H9 (cell line): ENCODE data around the gene YES1. TPM values are rescaled to one million over a fixed set of nuclear protein-coding genes. Genes with fewer than 3 reads are reported as not detected.

Experiments used
- DNase-seq: peaks from one replicate; pipeline ENCODE4 v3.0.0-alpha.2; 2017
- H2AFZ ChIP-seq: one replicate; pipeline ENCODE4 v1.6.1; 2013; ENCODE audit warnings: mild to moderate bottlenecking, low read length, control low read depth, moderate library complexity
- H2AK5ac ChIP-seq: 2 replicates; pipeline ENCODE4 v1.6.1; 2013; ENCODE audit warnings: low read length, control low read depth, mixed read lengths; ENCODE audit not compliant: insufficient read length
- H2BK120ac ChIP-seq: one replicate; pipeline ENCODE4 v1.6.1; 2013; ENCODE audit warnings: low read depth, mild to moderate bottlenecking, low read length, control low read depth, inconsistent platforms; ENCODE audit not compliant: poor library complexity, severe bottlenecking
- H2BK12ac ChIP-seq: 2 replicates; pipeline ENCODE4 v1.6.1; 2013; ENCODE audit warnings: low read length, control low read depth, mixed read lengths, low read depth; ENCODE audit not compliant: insufficient read length
- H2BK15ac ChIP-seq: 2 replicates; pipeline ENCODE4 v1.6.1; 2013; ENCODE audit warnings: low read depth, low read length, control low read depth
- H2BK20ac ChIP-seq: one replicate; pipeline ENCODE4 v1.6.1; 2013; ENCODE audit warnings: low read depth, mild to moderate bottlenecking, low read length, control low read depth, inconsistent platforms; ENCODE audit not compliant: poor library complexity, severe bottlenecking
- H2BK5ac ChIP-seq: 2 replicates; pipeline ENCODE4 v1.6.1; 2013; ENCODE audit warnings: low read length, control low read depth, mixed read lengths; ENCODE audit not compliant: insufficient read length
- H3K14ac ChIP-seq: 2 replicates; pipeline ENCODE4 v1.6.1; 2013; ENCODE audit warnings: low read length, control low read depth; ENCODE audit not compliant: insufficient read depth
- H3K18ac ChIP-seq: 2 replicates; pipeline ENCODE4 v1.6.1; 2013; ENCODE audit warnings: low read depth, mild to moderate bottlenecking, mixed read lengths, low read length, control low read depth; ENCODE audit not compliant: insufficient read length
- H3K23ac ChIP-seq: 2 replicates; pipeline ENCODE4 v1.6.1; 2013; ENCODE audit warnings: low read length, control low read depth, mixed read lengths, low read depth; ENCODE audit not compliant: insufficient read length
- H3K23me2 ChIP-seq: 2 replicates; pipeline ENCODE4 v1.6.1; 2013; ENCODE audit warnings: low read depth, mild to moderate bottlenecking, mixed read lengths, low read length, control low read depth; ENCODE audit not compliant: insufficient read length, poor library complexity, severe bottlenecking
- H3K27ac ChIP-seq: 2 replicates; pipeline ENCODE4 v1.5.1; 2013; ENCODE audit warnings: low read length, control low read depth, mixed read lengths, low read depth; ENCODE audit not compliant: insufficient read length
- H3K27me3 ChIP-seq: 2 replicates; pipeline ENCODE4 v1.6.1; 2013; ENCODE audit warnings: low read length, control low read depth, inconsistent platforms; ENCODE audit not compliant: insufficient read depth
- H3K4ac ChIP-seq: 2 replicates; pipeline ENCODE4 v1.6.1; 2013; ENCODE audit warnings: low read depth, mild to moderate bottlenecking, control low read depth, inconsistent platforms, low read length, moderate library complexity
- H3K4me1 ChIP-seq: 2 replicates; pipeline ENCODE4 v1.6.1; 2013; ENCODE audit warnings: low read length, control low read depth, inconsistent platforms; ENCODE audit not compliant: insufficient read depth
- H3K4me2 ChIP-seq: 2 replicates; pipeline ENCODE4 v1.6.1; 2013; ENCODE audit warnings: low read length, control low read depth, mixed read lengths; ENCODE audit not compliant: insufficient read length, insufficient read depth
- H3K56ac ChIP-seq: 2 replicates; pipeline ENCODE4 v1.6.1; 2013; ENCODE audit warnings: low read depth, mild to moderate bottlenecking, mixed read lengths, low read length, control low read depth; ENCODE audit not compliant: insufficient read length
- H3K79me1 ChIP-seq: 2 replicates; pipeline ENCODE4 v1.6.1; 2013; ENCODE audit warnings: low read depth, mild to moderate bottlenecking, moderate library complexity, low read length, control low read depth, inconsistent platforms; ENCODE audit not compliant: insufficient read depth, poor library complexity, severe bottlenecking
- H3K79me2 ChIP-seq: 2 replicates; pipeline ENCODE4 v1.6.1; 2013; ENCODE audit warnings: low read length, control low read depth, inconsistent platforms; ENCODE audit not compliant: insufficient read depth
- H3K9ac ChIP-seq: 2 replicates; pipeline ENCODE4 v1.6.1; 2013; ENCODE audit warnings: low read length, control low read depth, mixed read lengths; ENCODE audit not compliant: insufficient read length; ENCODE audit errors: extremely low read depth
- H3K9me3 ChIP-seq: one replicate; pipeline ENCODE4 v1.6.1; 2013; ENCODE audit warnings: low read depth, low read length, inconsistent platforms; ENCODE audit not compliant: control insufficient read depth
- H3T11ph ChIP-seq: one replicate; pipeline ENCODE4 v1.6.1; 2013; ENCODE audit warnings: mild to moderate bottlenecking, low read length, control low read depth, inconsistent platforms
- H4K20me1 ChIP-seq: one replicate; pipeline ENCODE4 v1.6.1; 2013; ENCODE audit not compliant: control insufficient read depth, insufficient read length, insufficient read depth
- H4K5ac ChIP-seq: 2 replicates; pipeline ENCODE4 v1.6.1; 2013; ENCODE audit warnings: low read depth, mild to moderate bottlenecking, mixed read lengths, low read length, control low read depth; ENCODE audit not compliant: insufficient read length
- H4K8ac ChIP-seq: replicated peaks from 2 replicates; pipeline ENCODE4 v1.6.1; 2013; ENCODE audit warnings: low read length, control low read depth, mixed read lengths, low read depth; ENCODE audit not compliant: insufficient read length
- H4K91ac ChIP-seq: 2 replicates; pipeline ENCODE4 v1.6.1; 2013; ENCODE audit warnings: low read depth, mild to moderate bottlenecking, moderate library complexity, mixed read lengths, low read length, control low read depth; ENCODE audit not compliant: insufficient read length
- H3K27ac Mint-ChIP-seq, 3 experiments: 2 replicates in 2 of 3; 3 replicates in 1 of 3; pipeline ENCODE4 v1.8.0; 2020 to 2021; ENCODE audit warnings: mixed read lengths in 3 of 3, mild to moderate bottlenecking in 1 of 3, moderate library complexity in 1 of 3
- H3K27me3 Mint-ChIP-seq: 2 replicates; pipeline ENCODE4 v1.8.0; 2021; ENCODE audit warnings: low read depth, mild to moderate bottlenecking, moderate library complexity, mixed read lengths
- H3K36me3 Mint-ChIP-seq, 3 experiments: 2 replicates in 2 of 3; 3 replicates in 1 of 3; pipeline ENCODE4 v1.8.0; 2020 to 2021; ENCODE audit warnings: low read depth in 3 of 3, mixed read lengths in 3 of 3; ENCODE audit not compliant: insufficient read depth in 1 of 3
- H3K4me1 Mint-ChIP-seq, 2 experiments: 2 replicates each; pipeline ENCODE4 v1.8.0; 2020; ENCODE audit warnings: mixed read lengths in 2 of 2
- H3K4me3 Mint-ChIP-seq, 2 experiments: 2 replicates in 1 of 2; 3 replicates in 1 of 2; pipeline ENCODE4 v1.8.0; 2020 to 2021; ENCODE audit warnings: mild to moderate bottlenecking in 2 of 2, mixed read lengths in 2 of 2, moderate library complexity in 1 of 2
- H3K9me3 Mint-ChIP-seq, 2 experiments: 2 replicates in 1 of 2; 3 replicates in 1 of 2; pipeline ENCODE4 v1.8.0; 2020; ENCODE audit warnings: mild to moderate bottlenecking in 2 of 2, mixed read lengths in 2 of 2, moderate library complexity in 1 of 2
- WGBS: extraction: QIAGEN DNeasy Blood & Tissue Kit; methylation state at CpG from one replicate; pipeline ENCODE4 v1.1.7; 2013; ENCODE audit warnings: missing lambda C conversion rate, low lambda C conversion rate, mixed read lengths; ENCODE audit not compliant: insufficient read length; ENCODE audit errors: extremely low coverage; 5-methylcytosine and 5-hydroxymethylcytosine counted together
- total RNA-seq: library from RNA; stranded (reverse); gene quantifications from 2 replicates; pipeline ENCODE4 v1.2.1, GENCODE V29; 2021
- TF ChIP-seq, protein P1 (sequence below): fragments of 200-600 bp; sonication (generic); conservative IDR thresholded peaks from 3 replicates; pipeline ENCODE4 v1.8.0; 2021; ENCODE audit warnings: antibody characterized with exemption, mild to moderate bottlenecking

YES1 gene
- total RNA-seq, 1 experiment from 2014 or later = 86.9 TPM

DNA sequence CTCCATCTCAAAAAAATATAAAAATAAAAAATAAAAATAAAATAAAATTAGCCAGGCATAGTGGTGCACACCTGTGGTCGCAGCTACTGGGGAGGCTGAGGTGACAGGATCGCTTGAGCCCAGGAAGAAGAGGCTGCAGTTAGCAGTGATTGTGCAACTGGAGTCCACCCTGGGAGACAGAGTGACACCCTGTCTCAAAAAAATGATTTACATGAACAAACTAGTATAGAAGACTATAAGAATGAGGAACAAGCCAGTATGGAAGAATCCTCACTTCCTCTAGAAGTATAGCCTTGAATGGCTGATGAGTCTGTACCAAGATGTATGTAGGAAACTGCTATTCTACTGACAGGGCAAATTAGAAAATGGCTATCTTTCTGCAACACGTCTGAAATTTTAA is 10.9 kb downstream of the YES1 start:
- Mint-ChIP-seq H3K27me3 (no peaks in the 10 kb centered on the region), H3K4me1 (peaks cover 23% of the 10 kb centered on the region in 2 experiments), H3K4me3 (no peak overlapping the region), H3K27ac (no peak overlapping the region), H3K9me3 (no peaks in the 10 kb centered on the region), H3K36me3 (no peaks in the 10 kb centered on the region; a peak in 1 of 7 replicates)
- Histone ChIP-seq H4K91ac (no peak overlapping the region), H2BK12ac (no peak overlapping the region), H4K20me1 (no peaks in the 10 kb centered on the region), H3K4me1 (no peaks in the 10 kb centered on the region; the same call in 1 of the 2 replicates), H3K9me3 (no peaks in the 10 kb centered on the region), H4K8ac (no peak overlapping the region), H2BK5ac (no peak overlapping the region), H3K27ac (no peak overlapping the region), H2AK5ac (no peak overlapping the region), H3K56ac (no peak overlapping the region), H3K18ac (no peak overlapping the region), H3K4me2 (no peak overlapping the region), H3T11ph (no peak overlapping the region), H2BK20ac (no peak overlapping the region), H2AFZ (no peak overlapping the region), H3K79me2 (peaks cover 32% of the 10 kb centered on the region; the same call in 1 of the 2 replicates), H3K23ac (no peak overlapping the region), H4K5ac (no peak overlapping the region), H3K9ac (no peak overlapping the region), H3K14ac (no peak overlapping the region), H3K4ac (no peak overlapping the region), H2BK120ac (no peak overlapping the region), H3K27me3 (no peaks in the 10 kb centered on the region), H2BK15ac (no peak overlapping the region), H3K23me2 (no peaks in the 10 kb centered on the region), H3K79me1 (peaks cover 3% of the 10 kb centered on the region)
- DNase-seq = no peak
- no CpG with 5 or more reads among the region's 3 CpGs for WGBS
- TF ChIP-seq, protein P1, sequence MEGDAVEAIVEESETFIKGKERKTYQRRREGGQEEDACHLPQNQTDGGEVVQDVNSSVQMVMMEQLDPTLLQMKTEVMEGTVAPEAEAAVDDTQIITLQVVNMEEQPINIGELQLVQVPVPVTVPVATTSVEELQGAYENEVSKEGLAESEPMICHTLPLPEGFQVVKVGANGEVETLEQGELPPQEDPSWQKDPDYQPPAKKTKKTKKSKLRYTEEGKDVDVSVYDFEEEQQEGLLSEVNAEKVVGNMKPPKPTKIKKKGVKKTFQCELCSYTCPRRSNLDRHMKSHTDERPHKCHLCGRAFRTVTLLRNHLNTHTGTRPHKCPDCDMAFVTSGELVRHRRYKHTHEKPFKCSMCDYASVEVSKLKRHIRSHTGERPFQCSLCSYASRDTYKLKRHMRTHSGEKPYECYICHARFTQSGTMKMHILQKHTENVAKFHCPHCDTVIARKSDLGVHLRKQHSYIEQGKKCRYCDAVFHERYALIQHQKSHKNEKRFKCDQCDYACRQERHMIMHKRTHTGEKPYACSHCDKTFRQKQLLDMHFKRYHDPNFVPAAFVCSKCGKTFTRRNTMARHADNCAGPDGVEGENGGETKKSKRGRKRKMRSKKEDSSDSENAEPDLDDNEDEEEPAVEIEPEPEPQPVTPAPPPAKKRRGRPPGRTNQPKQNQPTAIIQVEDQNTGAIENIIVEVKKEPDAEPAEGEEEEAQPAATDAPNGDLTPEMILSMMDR = no peak
